Measurements from ENCODE around the gene TPCN2. TPM values are rescaled to one million over a fixed set of nuclear protein-coding genes. Genes with fewer than 3 reads are reported as not detected.

TPCN2 gene
- total RNA-seq, 1 donor from 2014 or later: 14.2 TPM

DNA sequence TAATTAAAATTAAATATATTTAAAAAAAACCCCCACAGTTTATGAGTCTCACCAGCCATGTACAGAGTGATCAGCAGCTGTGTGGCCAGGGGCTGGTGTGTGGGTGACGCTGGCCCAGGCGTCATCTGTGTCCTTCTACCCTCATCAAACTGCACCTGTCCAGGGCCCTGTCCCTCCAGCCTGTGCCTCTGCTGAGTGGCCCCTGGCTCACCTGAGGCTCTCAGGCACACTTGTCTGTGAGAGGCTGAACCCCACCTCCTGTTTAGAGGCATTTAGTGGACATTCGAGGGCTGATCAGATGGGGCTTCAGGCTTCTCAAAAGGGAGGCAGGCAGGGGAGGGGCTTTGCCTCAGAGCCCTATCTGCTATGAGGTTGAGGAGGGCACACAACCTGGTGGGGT is 77.1 kb downstream of the TPCN2 start:
- H3K4me3 Mint-ChIP-seq: no peak overlapping the region
- H3K4me1 Mint-ChIP-seq: peaks cover 17% of the 10 kb centered on the region
- TF ChIP-seq, protein P1, sequence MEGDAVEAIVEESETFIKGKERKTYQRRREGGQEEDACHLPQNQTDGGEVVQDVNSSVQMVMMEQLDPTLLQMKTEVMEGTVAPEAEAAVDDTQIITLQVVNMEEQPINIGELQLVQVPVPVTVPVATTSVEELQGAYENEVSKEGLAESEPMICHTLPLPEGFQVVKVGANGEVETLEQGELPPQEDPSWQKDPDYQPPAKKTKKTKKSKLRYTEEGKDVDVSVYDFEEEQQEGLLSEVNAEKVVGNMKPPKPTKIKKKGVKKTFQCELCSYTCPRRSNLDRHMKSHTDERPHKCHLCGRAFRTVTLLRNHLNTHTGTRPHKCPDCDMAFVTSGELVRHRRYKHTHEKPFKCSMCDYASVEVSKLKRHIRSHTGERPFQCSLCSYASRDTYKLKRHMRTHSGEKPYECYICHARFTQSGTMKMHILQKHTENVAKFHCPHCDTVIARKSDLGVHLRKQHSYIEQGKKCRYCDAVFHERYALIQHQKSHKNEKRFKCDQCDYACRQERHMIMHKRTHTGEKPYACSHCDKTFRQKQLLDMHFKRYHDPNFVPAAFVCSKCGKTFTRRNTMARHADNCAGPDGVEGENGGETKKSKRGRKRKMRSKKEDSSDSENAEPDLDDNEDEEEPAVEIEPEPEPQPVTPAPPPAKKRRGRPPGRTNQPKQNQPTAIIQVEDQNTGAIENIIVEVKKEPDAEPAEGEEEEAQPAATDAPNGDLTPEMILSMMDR (conservative IDR thresholded peaks at IDR 0.05): no peak
- no peak for DNase-seq (ENCODE audit: low read depth, low spot score)
- H3K36me3 Mint-ChIP-seq (ENCODE audit: low read depth): no peaks in the 10 kb centered on the region
- H3K9me3 Mint-ChIP-seq: peaks cover 9% of the 10 kb centered on the region
- H3K27ac Mint-ChIP-seq (ENCODE audit: unreplicated experiment): no peak overlapping the region
- no peaks in the 10 kb centered on the region for H3K27me3 Mint-ChIP-seq (ENCODE audit: low read depth)

DNA sequence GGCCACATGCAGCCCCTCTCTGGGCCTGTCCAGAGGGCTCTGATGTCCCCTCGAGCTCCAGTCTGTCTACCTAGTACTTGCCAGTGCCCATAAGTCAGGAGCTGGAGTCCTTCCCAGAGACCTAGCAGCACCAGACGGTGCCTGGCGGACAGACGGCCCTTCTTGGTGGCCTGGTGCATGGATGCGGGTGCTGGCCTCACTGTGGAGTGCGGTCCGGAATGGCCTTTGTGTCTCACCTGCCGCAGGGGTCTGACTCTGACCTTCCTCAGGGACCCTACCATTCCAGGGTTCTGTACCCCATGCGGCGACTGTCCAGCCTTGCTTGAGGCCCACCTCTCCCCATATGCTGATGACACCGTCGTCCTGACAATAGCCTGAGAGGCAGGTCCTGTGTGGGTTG is 77.6 kb downstream of the TPCN2 start:
- DNase-seq (ENCODE audit: low read depth, low spot score): no peak
- H3K27me3 Mint-ChIP-seq (ENCODE audit: low read depth): no peaks in the 10 kb centered on the region
- H3K9me3 Mint-ChIP-seq: peaks cover 9% of the 10 kb centered on the region
- TF ChIP-seq, protein P1 (conservative IDR thresholded peaks at IDR 0.05): no peak
- no peaks in the 10 kb centered on the region for H3K36me3 Mint-ChIP-seq (ENCODE audit: low read depth)
- no peak overlapping the region for H3K27ac Mint-ChIP-seq (ENCODE audit: unreplicated experiment)
- no peak overlapping the region for H3K4me3 Mint-ChIP-seq
- peaks cover 17% of the 10 kb centered on the region for H3K4me1 Mint-ChIP-seq

DNA sequence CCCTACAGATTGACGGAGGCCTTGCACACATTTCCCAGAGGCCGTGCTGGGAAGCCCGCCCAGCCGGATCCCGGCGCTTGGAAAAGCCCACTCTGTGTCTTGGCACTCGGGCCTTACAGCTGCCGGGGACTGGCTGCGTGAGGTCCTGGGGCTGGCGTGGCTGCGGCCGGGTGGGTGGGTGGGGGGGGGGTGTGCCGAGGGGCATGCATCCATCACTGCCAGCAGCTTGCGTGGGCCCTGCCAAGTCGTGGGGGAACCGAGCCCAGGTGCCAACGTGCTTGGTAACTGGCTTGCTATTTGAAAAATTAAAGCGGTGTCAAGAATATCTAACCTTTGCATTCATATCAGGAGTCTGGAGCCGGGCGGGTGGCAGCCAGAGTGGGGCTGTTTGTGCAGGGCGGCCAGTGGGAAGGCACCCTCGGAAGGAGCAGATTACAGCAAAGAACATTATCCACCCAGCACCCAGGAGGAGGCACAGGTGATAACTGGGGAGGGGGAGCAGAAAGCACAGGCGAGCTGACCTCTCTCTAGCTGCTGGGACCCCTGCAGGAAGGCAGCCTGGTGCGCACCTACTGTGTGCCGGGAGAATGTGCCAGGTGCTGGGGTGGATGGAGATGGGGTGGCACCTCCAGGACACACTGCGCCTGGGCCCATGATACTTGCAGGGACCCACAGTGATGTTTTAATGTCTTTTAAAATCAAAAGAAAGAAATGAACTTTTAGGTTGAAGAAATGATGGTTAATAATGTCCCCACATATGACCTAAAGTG is 78.5 kb downstream of the TPCN2 start:
- Mint-ChIP-seq H3K4me1 (peaks cover 17% of the 10 kb centered on the region), H3K27me3 (ENCODE audit: low read depth) (no peaks in the 10 kb centered on the region), H3K36me3 (ENCODE audit: low read depth) (no peaks in the 10 kb centered on the region), H3K4me3 (no peak overlapping the region), H3K9me3 (peaks cover 9% of the 10 kb centered on the region), H3K27ac (ENCODE audit: unreplicated experiment) (no peak overlapping the region)
- TF ChIP-seq, protein P1 (conservative IDR thresholded peaks at IDR 0.05): no peak
- DNase-seq (ENCODE audit: low read depth, low spot score): no peak

DNA sequence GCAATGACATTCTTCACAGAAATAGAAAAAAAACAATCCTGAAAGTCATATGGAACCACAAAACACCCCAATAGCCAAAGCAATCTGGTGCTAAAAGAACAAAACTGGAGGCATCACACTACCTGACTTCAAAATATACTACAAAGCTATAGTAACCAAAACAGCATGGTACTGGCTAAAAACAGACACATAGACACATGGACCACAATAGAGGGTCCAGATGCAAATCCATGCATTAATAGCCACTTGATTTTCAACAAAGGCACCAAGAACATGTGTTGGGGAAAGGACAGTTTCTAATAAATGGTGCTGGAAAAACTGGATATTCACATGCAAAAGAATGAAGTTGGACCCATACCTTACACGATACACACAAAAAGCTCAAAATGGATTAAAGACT is 79.2 kb downstream of the TPCN2 start:
- Mint-ChIP-seq H3K4me3 (no peak overlapping the region), H3K9me3 (peaks cover 9% of the 10 kb centered on the region), H3K4me1 (peaks cover 14% of the 10 kb centered on the region), H3K27me3 (ENCODE audit: low read depth) (no peaks in the 10 kb centered on the region), H3K27ac (ENCODE audit: unreplicated experiment) (no peak overlapping the region), H3K36me3 (ENCODE audit: low read depth) (peaks cover under 1% of the 10 kb centered on the region)
- TF ChIP-seq, protein P1 (conservative IDR thresholded peaks at IDR 0.05): no peak
- DNase-seq (ENCODE audit: low read depth, low spot score): no peak

- peaks cover 14% of the 10 kb centered on the region for H3K9me3 Mint-ChIP-seq
- H3K27me3 Mint-ChIP-seq (ENCODE audit: low read depth): no peaks in the 10 kb centered on the region
- TF ChIP-seq, protein P1 (conservative IDR thresholded peaks at IDR 0.05): no peak
- peaks cover 7% of the 10 kb centered on the region for H3K36me3 Mint-ChIP-seq (ENCODE audit: low read depth)
- peaks cover 9% of the 10 kb centered on the region for H3K4me1 Mint-ChIP-seq
- DNase-seq (ENCODE audit: low read depth, low spot score): no peak
- H3K27ac Mint-ChIP-seq (ENCODE audit: unreplicated experiment): no peak overlapping the region
- H3K4me3 Mint-ChIP-seq: no peak overlapping the region
Observed at GRCh38 chr11:69129053-69129452, 80.3 kb downstream of the TPCN2 start.

All from neural crest cell (in vitro differentiated cells).